GM13976 (cell line): ENCODE data around the gene ZNF564.

Source experiments
- DNase-seq: peaks from one replicate; pipeline ENCODE4 v3.0.0; 2012; ENCODE audit warnings: low spot score
- CTCF ChIP-seq: IDR thresholded peaks from 2 replicates; pipeline ENCODE4 v1.5.1; 2012; ENCODE audit warnings: borderline replicate concordance, mild to moderate bottlenecking; ENCODE audit not compliant: insufficient read depth; ENCODE audit errors: extremely low read depth, missing control alignments, control extremely low read depth
- in situ Hi-C: fragments of 300-500 bp; cut with MboI; formaldehyde crosslinking; loops from one replicate; pipeline ENCODE4 v1.12.0; 2022; ENCODE audit warnings: low sequenced_read_pairs, mixed read lengths, inconsistent platforms; ENCODE audit not compliant: unreplicated experiment

Gene ZNF564

GRCh38 chr19:12546903-12547302, 4.4 kb downstream of the ZNF564 start:
- no peak for DNase-seq
- no peak for TF ChIP-seq CTCF
- in situ Hi-C loops: no loop called here

DNA sequence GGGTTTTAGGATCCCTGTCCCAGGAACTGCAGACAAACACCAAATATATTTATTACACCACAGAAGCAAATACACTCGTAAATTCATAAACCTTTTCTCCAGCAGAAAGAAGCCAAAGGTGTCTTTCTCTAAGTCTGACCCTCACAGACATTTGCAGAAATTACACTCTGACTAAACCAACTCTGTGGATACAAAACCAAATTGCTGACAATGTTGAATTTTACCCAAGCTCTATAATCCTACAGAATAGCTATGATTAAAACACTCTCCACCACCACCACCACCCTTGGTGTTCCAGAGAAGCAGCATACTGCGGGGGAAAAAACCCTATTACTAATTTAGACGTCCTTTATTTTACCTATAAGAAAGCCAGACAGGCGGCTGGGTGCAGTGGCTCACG, 5.2 kb downstream of the ZNF564 start:
- TF ChIP-seq CTCF: no peak
- in situ Hi-C loops: no loop called here
- no peak for DNase-seq

DNA sequence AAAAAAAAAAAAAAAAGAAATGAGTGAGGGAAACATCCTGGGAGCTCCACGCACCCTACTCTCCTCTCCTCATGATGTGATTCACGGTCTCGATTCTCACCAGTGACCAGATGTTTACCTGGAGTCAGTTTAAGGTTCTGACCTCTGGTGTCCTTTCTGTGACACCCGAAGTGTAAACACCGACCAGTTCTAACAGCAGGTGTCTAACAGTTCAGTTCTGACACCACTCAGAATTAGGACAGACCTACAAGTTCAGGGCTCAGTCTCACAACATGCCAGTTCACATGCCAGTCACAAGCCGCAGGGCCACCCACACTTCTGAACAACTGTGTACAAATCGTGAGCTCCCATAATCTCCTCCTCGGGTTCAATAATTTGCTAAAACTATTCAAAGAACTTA, 6.0 kb downstream of the ZNF564 start:
- no peak for TF ChIP-seq CTCF
- in situ Hi-C loops: no loop called here
- DNase-seq: no peak

DNA sequence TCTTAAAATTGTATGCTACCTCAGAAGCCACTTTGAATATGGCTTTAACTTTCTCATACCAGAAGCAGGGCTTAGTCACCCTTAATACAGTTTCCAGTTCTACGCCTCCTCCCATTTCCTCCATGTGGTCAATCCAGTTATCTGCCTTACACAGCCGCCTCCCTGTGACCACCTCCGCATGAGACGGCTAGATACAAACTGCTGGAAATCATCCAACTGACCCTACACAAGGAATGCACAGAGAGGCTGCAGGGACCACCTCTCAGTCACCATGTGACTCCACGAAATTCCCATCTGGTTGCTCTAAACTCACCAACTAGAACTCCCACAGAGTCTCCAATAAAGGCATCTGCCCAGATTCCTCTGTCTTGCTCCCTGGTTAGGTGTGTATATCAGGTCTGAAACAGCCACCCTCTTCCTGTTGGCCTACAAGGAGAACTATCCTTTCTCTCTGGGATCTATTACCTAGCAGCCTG, 6.8 kb downstream of the ZNF564 start:
- in situ Hi-C loops: no loop called here
- no peak for TF ChIP-seq CTCF
- no peak for DNase-seq

GRCh38 chr19:12543855-12544254, 7.4 kb downstream of the ZNF564 start:
- TF ChIP-seq CTCF: no peak
- in situ Hi-C loops: no loop called here
- DNase-seq: no peak

DNA sequence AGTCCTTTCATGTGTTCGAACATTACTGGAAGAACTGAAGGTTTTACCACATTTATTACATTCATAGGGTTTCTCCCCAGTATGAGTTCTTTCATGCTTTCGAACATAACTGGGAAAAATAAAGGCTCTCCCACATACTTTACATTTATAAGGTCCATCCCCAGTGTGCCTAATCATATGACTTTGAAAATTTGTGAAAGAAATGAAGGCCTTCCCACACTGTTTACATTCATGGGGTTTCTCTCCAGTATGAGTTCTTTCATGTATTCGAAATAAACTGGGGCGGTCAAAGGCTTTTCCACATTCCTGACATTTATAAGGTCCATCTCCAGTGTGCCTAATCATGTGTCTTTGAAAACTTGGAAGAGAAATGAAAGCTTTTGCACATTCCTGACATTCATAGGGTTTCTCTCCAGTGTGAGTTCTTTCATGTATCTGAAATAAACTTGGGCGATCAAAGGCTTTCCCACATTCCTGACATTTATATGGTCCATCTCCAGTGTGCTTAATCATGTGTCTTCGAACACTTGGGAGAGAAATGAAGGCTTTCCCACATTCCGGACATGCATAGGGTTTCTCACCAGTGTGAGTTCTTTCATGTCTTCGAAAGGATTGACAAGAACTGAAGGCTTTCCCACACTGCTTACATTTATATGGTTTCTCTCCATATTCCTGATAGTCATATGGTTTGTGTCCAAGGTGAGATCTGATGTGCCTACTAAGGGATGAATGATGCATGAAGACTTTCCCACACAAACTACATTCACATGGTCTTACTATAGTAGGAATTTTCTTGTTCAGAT, 24.0 kb downstream of the ZNF564 start:
- TF ChIP-seq CTCF: no peak
- in situ Hi-C loops: no loop called here
- no peak for DNase-seq
